ENCODE measurements around the gene RSPRY1.

RSPRY1 gene

DNA sequence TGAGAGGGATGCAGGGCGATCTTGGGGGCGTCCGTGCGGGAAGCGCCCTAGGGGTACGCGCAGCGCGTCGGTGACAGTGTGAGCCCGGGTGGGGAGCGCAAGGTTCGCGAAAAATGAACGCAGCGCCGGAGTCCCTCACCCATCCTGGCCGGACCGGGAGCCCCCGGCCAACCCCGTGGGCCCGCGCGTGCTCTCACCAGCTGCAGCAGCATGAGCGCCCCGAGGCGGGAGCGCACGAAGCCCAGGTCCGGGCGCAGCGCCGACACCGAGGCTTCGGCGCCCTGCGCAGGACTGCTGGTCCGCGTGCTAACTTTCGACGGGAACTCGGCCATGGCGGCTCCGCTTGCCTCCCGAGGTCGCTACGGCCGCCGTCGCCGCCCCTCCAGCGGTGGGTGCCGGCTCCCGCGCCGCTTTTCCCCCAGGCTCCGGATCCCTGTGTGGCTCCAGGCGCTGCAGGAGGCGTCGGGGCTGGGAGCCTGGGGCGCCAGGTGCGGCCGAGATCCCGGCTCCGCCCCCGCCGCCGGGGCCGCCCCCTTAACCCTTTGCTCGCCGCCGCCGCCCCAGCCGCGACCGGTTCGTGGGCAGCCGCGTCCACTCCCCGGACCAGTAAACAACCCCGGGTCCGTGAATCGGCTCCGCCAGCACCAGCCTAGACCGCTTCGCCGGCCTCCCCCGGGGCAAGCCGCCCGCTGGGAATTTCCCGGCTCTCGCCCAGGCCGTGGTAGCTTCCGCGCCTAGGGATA, 98.3 kb downstream of the RSPRY1 start, which contains the start of gene PLLP:
Gene PLLP, minus strand, starts transcription at position 464 of the 743 bp plus-strand sequence. Its CDS starts 132 bp downstream, at position 332.
- Histone ChIP-seq H3K4me2 (ENCODE audit: low read length, poor library complexity, severe bottlenecking) (peak within 1 kb of the TSS; percentile 88), H2AFZ (ENCODE audit: low read depth, low read length) (peak within 1 kb of the TSS; percentile 53), H2BK120ac (ENCODE audit: low read depth, low read length) (peak within 1 kb of the TSS; percentile 55), H3K9me3 (ENCODE audit: control insufficient read depth, low read length) (no peaks in the 10 kb centered on the region), H2AK5ac (ENCODE audit: low read length, severe bottlenecking) (peak within 1 kb of the TSS; percentile 4), H4K8ac (ENCODE audit: low read length) (peak within 1 kb of the TSS; percentile 21), H4K91ac (ENCODE audit: low read length) (peak within 1 kb of the TSS; percentile 54), H3K27ac (ENCODE audit: low read length, poor library complexity, severe bottlenecking) (no peak within 1 kb of the TSS), H3K4ac (ENCODE audit: low read depth in 1 of 2, low read length in 2 of 2) (no peak within 1 kb of the TSS), H3K23ac (ENCODE audit: low read length in 2 of 2) (peak within 1 kb of the TSS in 1 of 2 experiments; percentile 86), H3K14ac (ENCODE audit: low read length in 2 of 2) (no peak within 1 kb of the TSS), H2BK5ac (ENCODE audit: low read depth, low read length, poor library complexity, severe bottlenecking) (peak within 1 kb of the TSS; percentile 10), H3K4me3 (ENCODE audit: insufficient read depth in 1 of 2, low read depth in 1 of 2, low read length in 2 of 2) (peak within 1 kb of the TSS; percentile 63 to 64), H3K79me1 (replicated peaks; ENCODE audit: low read length, poor library complexity, severe bottlenecking) (peaks cover 2% of the 10 kb centered on the region), H2BK15ac (ENCODE audit: low read depth, poor library complexity, severe bottlenecking) (peak within 1 kb of the TSS; percentile 60), H3K27me3 (ENCODE audit: control insufficient read depth in 1 of 2, insufficient read depth in 1 of 2, low read length in 2 of 2) (peaks cover 5 to 49% of the 10 kb centered on the region in 2 experiments), H3K18ac (ENCODE audit: low read depth in 1 of 2, low read length in 2 of 2) (peak within 1 kb of the TSS in 1 of 2 experiments; percentile 29), H3K4me1 (ENCODE audit: control insufficient read depth, insufficient read depth, low read depth, low read length) (peaks cover 14% of the 10 kb centered on the region), H3K9ac (ENCODE audit: low read length) (peak within 1 kb of the TSS; percentile 5), H2BK12ac (ENCODE audit: low read length in 2 of 2) (peak within 1 kb of the TSS in 1 of 2 experiments; percentile 48), H3K36me3 (ENCODE audit: control insufficient read depth in 1 of 2, insufficient read depth in 2 of 2, low read depth in 1 of 2, low read length in 2 of 2) (no peaks in the 10 kb centered on the region)
- peak; percentile 66 for DNase-seq
- WGBS, result 4% methylated on average over 95 of the region's 95 CpGs

- no peak overlapping the region for H4K91ac ChIP-seq (ENCODE audit: low read length)
- no peak overlapping the region for H2BK5ac ChIP-seq (ENCODE audit: low read depth, low read length, poor library complexity, severe bottlenecking)
- peak overlapping the region; percentile 63 to 64 for H3K4me3 ChIP-seq (ENCODE audit: insufficient read depth in 1 of 2, low read depth in 1 of 2, low read length in 2 of 2)
- no peak overlapping the region for H2BK120ac ChIP-seq (ENCODE audit: low read depth, low read length)
- 15% methylated on average over 15 of the region's 22 CpGs for WGBS
- no peaks in the 10 kb centered on the region for H3K36me3 ChIP-seq (ENCODE audit: control insufficient read depth in 1 of 2, insufficient read depth in 2 of 2, low read depth in 1 of 2, low read length in 2 of 2)
- H3K4ac ChIP-seq (ENCODE audit: low read depth in 1 of 2, low read length in 2 of 2), result no peak overlapping the region
- H3K9me3 ChIP-seq (ENCODE audit: control insufficient read depth, low read length), result no peaks in the 10 kb centered on the region
- peak overlapping the region in 1 of 2 experiments; percentile 50 for H3K23ac ChIP-seq (ENCODE audit: low read length in 2 of 2)
- H3K14ac ChIP-seq (ENCODE audit: low read length in 2 of 2), result no peak overlapping the region
- peaks cover 2% of the 10 kb centered on the region for H3K79me1 ChIP-seq (replicated peaks; ENCODE audit: low read length, poor library complexity, severe bottlenecking)
- peaks cover 16% of the 10 kb centered on the region for H3K4me1 ChIP-seq (ENCODE audit: control insufficient read depth, insufficient read depth, low read depth, low read length)
- H2BK12ac ChIP-seq (ENCODE audit: low read length in 2 of 2), result peak overlapping the region in 1 of 2 experiments; percentile 48
- no peak for DNase-seq
- peak overlapping the region; percentile 21 for H4K8ac ChIP-seq (ENCODE audit: low read length)
- no peak overlapping the region for H2AK5ac ChIP-seq (ENCODE audit: low read length, severe bottlenecking)
- H2AFZ ChIP-seq (ENCODE audit: low read depth, low read length), result peak overlapping the region; percentile 53
- H3K18ac ChIP-seq (ENCODE audit: low read depth in 1 of 2, low read length in 2 of 2), result no peak overlapping the region
- H3K9ac ChIP-seq (ENCODE audit: low read length), result peak overlapping the region; percentile 5
- H3K27ac ChIP-seq (ENCODE audit: low read length, poor library complexity, severe bottlenecking), result no peak overlapping the region
- peak overlapping the region; percentile 88 for H3K4me2 ChIP-seq (ENCODE audit: low read length, poor library complexity, severe bottlenecking)
- peaks cover 5 to 46% of the 10 kb centered on the region in 2 experiments for H3K27me3 ChIP-seq (ENCODE audit: control insufficient read depth in 1 of 2, insufficient read depth in 1 of 2, low read length in 2 of 2)
- no peak overlapping the region for H2BK15ac ChIP-seq (ENCODE audit: low read depth, poor library complexity, severe bottlenecking)
These were observed 98.8 kb downstream of the RSPRY1 start for GRCh38 chr16:57284952-57285363.

DNA sequence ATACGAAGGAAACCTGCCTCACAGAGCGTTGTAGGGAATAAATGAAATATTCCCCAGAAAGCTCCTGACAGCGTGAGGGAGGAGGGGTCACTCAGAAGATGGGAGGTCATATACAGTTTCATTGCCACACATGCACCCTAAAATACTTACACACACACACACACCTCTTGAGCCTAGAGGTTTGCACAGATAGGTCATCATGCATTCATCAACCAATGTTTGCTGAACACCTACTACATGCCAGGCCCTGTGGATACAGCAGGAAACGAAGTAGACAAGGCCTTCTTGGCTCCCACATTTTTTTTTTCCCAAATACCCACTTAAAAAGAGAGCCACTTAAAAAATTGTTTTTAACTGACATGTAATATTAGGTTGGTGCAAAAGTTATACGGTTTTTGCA, 99.2 kb downstream of the RSPRY1 start:
- Histone ChIP-seq H3K4me2 (ENCODE audit: low read length, poor library complexity, severe bottlenecking) (no peak overlapping the region), H3K4me1 (ENCODE audit: control insufficient read depth, insufficient read depth, low read depth, low read length) (peaks cover 18% of the 10 kb centered on the region), H2BK12ac (ENCODE audit: low read length in 2 of 2) (no peak overlapping the region), H3K18ac (ENCODE audit: low read depth in 1 of 2, low read length in 2 of 2) (no peak overlapping the region), H3K79me1 (replicated peaks; ENCODE audit: low read length, poor library complexity, severe bottlenecking) (peaks cover 2% of the 10 kb centered on the region), H3K9me3 (ENCODE audit: control insufficient read depth, low read length) (no peaks in the 10 kb centered on the region), H2AK5ac (ENCODE audit: low read length, severe bottlenecking) (no peak overlapping the region), H3K23ac (ENCODE audit: low read length in 2 of 2) (no peak overlapping the region), H4K8ac (ENCODE audit: low read length) (no peak overlapping the region), H3K4ac (ENCODE audit: low read depth in 1 of 2, low read length in 2 of 2) (no peak overlapping the region), H4K91ac (ENCODE audit: low read length) (no peak overlapping the region), H2BK120ac (ENCODE audit: low read depth, low read length) (no peak overlapping the region), H3K27me3 (ENCODE audit: control insufficient read depth in 1 of 2, insufficient read depth in 1 of 2, low read length in 2 of 2) (peaks cover 5 to 41% of the 10 kb centered on the region in 2 experiments), H2BK5ac (ENCODE audit: low read depth, low read length, poor library complexity, severe bottlenecking) (no peak overlapping the region), H3K36me3 (ENCODE audit: control insufficient read depth in 1 of 2, insufficient read depth in 2 of 2, low read depth in 1 of 2, low read length in 2 of 2) (no peaks in the 10 kb centered on the region), H3K14ac (ENCODE audit: low read length in 2 of 2) (no peak overlapping the region), H2BK15ac (ENCODE audit: low read depth, poor library complexity, severe bottlenecking) (no peak overlapping the region), H3K9ac (ENCODE audit: low read length) (no peak overlapping the region), H2AFZ (ENCODE audit: low read depth, low read length) (no peak overlapping the region), H3K27ac (ENCODE audit: low read length, poor library complexity, severe bottlenecking) (no peak overlapping the region), H3K4me3 (ENCODE audit: insufficient read depth in 1 of 2, low read depth in 1 of 2, low read length in 2 of 2) (no peak overlapping the region)
- no peak for DNase-seq
- 67% methylated on average over 4 of the region's 5 CpGs for WGBS

DNA sequence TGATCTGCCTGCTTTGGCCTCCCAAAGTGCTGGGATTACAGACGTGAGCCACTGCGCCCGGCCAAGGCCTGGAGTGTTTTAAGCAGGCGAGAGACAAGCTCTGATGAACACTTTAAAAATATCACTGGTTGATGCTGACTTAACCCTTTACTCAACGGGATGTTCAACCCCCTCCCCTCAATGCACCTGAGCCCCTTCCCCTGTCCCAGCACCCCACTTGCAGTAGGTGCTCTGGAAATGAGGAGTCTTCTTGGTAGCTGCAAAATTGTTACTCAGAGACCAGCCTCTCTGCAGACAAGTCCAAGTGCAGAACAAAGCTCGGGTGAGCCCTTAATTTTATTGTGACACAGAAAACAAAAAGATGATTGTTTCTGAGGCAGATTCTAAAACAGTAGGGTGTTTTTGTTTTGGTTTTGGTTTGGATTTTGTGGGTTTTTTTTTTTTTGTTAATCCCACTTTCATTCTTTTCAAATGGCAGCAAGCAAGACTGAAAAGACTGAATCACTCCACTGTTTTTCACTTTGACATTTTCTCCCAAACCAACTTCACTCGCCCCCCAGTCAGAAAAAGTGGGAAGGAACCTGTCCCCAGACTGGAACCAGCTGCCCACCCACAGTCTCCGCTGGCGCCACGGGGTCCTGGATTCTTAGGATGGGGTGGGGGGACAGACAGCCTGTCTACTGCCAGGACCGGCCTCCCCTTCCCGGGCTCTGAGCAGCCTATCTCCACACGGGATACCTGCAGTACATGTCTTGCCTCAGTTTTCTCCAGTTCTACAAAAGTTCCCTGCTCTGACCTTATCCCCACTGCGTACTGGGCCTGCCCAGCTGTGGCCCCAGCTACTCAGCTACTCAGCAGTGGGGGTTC, 103.5 kb downstream of the RSPRY1 start:
- no peak overlapping the region for H2BK120ac ChIP-seq (ENCODE audit: low read depth, low read length)
- no peaks in the 10 kb centered on the region for H3K9me3 ChIP-seq (ENCODE audit: control insufficient read depth, low read length)
- H3K4me3 ChIP-seq (ENCODE audit: insufficient read depth in 1 of 2, low read depth in 1 of 2, low read length in 2 of 2), result no peak overlapping the region
- H3K79me1 ChIP-seq (replicated peaks; ENCODE audit: low read length, poor library complexity, severe bottlenecking), result no peaks in the 10 kb centered on the region
- no peak overlapping the region for H3K27ac ChIP-seq (ENCODE audit: low read length, poor library complexity, severe bottlenecking)
- peak overlapping the region; percentile 49 for H4K8ac ChIP-seq (ENCODE audit: low read length)
- no peak overlapping the region for H2BK12ac ChIP-seq (ENCODE audit: low read length in 2 of 2)
- no peak for DNase-seq
- peaks cover 0 to 9% of the 10 kb centered on the region in 2 experiments for H3K27me3 ChIP-seq (ENCODE audit: control insufficient read depth in 1 of 2, insufficient read depth in 1 of 2, low read length in 2 of 2)
- H2BK5ac ChIP-seq (ENCODE audit: low read depth, low read length, poor library complexity, severe bottlenecking), result no peak overlapping the region
- no peak overlapping the region for H3K23ac ChIP-seq (ENCODE audit: low read length in 2 of 2)
- H3K4me1 ChIP-seq (ENCODE audit: control insufficient read depth, insufficient read depth, low read depth, low read length), result peaks cover 5% of the 10 kb centered on the region
- H3K14ac ChIP-seq (ENCODE audit: low read length in 2 of 2), result no peak overlapping the region
- no peak overlapping the region for H3K18ac ChIP-seq (ENCODE audit: low read depth in 1 of 2, low read length in 2 of 2)
- H2AFZ ChIP-seq (ENCODE audit: low read depth, low read length), result no peak overlapping the region
- 78% methylated on average over 13 of the region's 14 CpGs for WGBS
- H3K4ac ChIP-seq (ENCODE audit: low read depth in 1 of 2, low read length in 2 of 2), result no peak overlapping the region
- peak overlapping the region; percentile 5 for H4K91ac ChIP-seq (ENCODE audit: low read length)
- H2BK15ac ChIP-seq (ENCODE audit: low read depth, poor library complexity, severe bottlenecking), result no peak overlapping the region
- no peak overlapping the region for H3K4me2 ChIP-seq (ENCODE audit: low read length, poor library complexity, severe bottlenecking)
- peak overlapping the region; percentile 45 for H2AK5ac ChIP-seq (ENCODE audit: low read length, severe bottlenecking)
- no peaks in the 10 kb centered on the region for H3K36me3 ChIP-seq (ENCODE audit: control insufficient read depth in 1 of 2, insufficient read depth in 2 of 2, low read depth in 1 of 2, low read length in 2 of 2)
- no peak overlapping the region for H3K9ac ChIP-seq (ENCODE audit: low read length)

Measured in mesenchymal stem cell (in vitro differentiated cells and primary cell).